Caco-2 (cell line): ENCODE results near the gene HIBCH. TPM values are rescaled to one million over a fixed set of nuclear protein-coding genes. Genes with fewer than 3 reads are reported as not detected.

Experiments
- BruUV-seq: library from RNA; stranded (reverse); fragments of 400-500 nt; replicated peaks from 2 replicates; lab custom pipeline; 2021; lab: Mats Ljungman, UMichigan
- CTCF ChIA-PET: fragments of 300-600 bp; sonication (Branson Sonifier 250); formaldehyde crosslinking; loops from one replicate; lab custom pipeline; 2022; ENCODE audit warnings: antibody characterized with exemption; lab: Charles Lee
- POLR2A ChIA-PET: fragments of 300-600 bp; sonication (Branson Sonifier 250); formaldehyde crosslinking; loops from one replicate; lab custom pipeline; 2022; ENCODE audit warnings: antibody characterized with exemption; lab: Charles Lee
- DNase-seq, 2 experiments: peaks; one replicate each; pipeline versions ENCODE4 v3.0.0 to v3.0.0-alpha.2; 2020 to 2022
- H3K27me3 ChIP-seq: replicated peaks from 2 replicates; pipeline ENCODE4 v1.6.0; 2011; ENCODE audit warnings: low read length; ENCODE audit not compliant: control insufficient read depth, insufficient read depth
- H3K36me3 ChIP-seq: 2 replicates; pipeline ENCODE4 v1.5.1; 2011; ENCODE audit warnings: low read length; ENCODE audit not compliant: control insufficient read depth, insufficient read depth
- H3K4me1 ChIP-seq: fragments of 250-450 bp; sonication (Bioruptor Pico); 2 replicates; pipeline ENCODE4 v1.5.1; 2020; ENCODE audit warnings: mild to moderate bottlenecking
- H3K4me3 ChIP-seq: 2 replicates; pipeline ENCODE4 v1.5.1; 2011; ENCODE audit warnings: low read depth, mild to moderate bottlenecking, control low read depth, low read length
- H3K9me3 ChIP-seq: fragments of 250-450 bp; sonication (Bioruptor Pico); 2 replicates; pipeline ENCODE4 v1.5.1; 2020; ENCODE audit warnings: mild to moderate bottlenecking, moderate library complexity
- H3K27ac Mint-ChIP-seq: one replicate; pipeline ENCODE4 v1.8.0; 2022; ENCODE audit warnings: mixed read lengths; ENCODE audit not compliant: unreplicated experiment
- H3K27me3 Mint-ChIP-seq: one replicate; pipeline ENCODE4 v1.8.0; 2022; ENCODE audit warnings: mixed read lengths; ENCODE audit not compliant: insufficient read depth, unreplicated experiment
- H3K36me3 Mint-ChIP-seq: one replicate; pipeline ENCODE4 v1.8.0; 2022; ENCODE audit warnings: mild to moderate bottlenecking, mixed read lengths; ENCODE audit not compliant: insufficient read depth, unreplicated experiment
- H3K4me1 Mint-ChIP-seq: one replicate; pipeline ENCODE4 v1.8.0; 2022; ENCODE audit warnings: low read depth, mixed read lengths; ENCODE audit not compliant: unreplicated experiment
- H3K4me3 Mint-ChIP-seq: one replicate; pipeline ENCODE4 v1.8.0; 2022; ENCODE audit warnings: mild to moderate bottlenecking, moderate library complexity, mixed read lengths; ENCODE audit not compliant: unreplicated experiment
- H3K9me3 Mint-ChIP-seq: one replicate; pipeline ENCODE4 v1.8.0; 2022; ENCODE audit warnings: mixed read lengths; ENCODE audit not compliant: unreplicated experiment
- intact Hi-C: fragments of 100-400 bp; cut with micrococcal nuclease; formaldehyde crosslinking; loops from one replicate; pipeline ENCODE4 v1.10.0; 2022; ENCODE audit not compliant: unreplicated experiment
- total RNA-seq: library from RNA; stranded (reverse); gene quantifications from 2 replicates; pipeline ENCODE4 v1.2.3, GENCODE V29; 2022
- TF ChIP-seq, protein P1 (sequence below), 2 experiments: fragments of 200-600 bp in 1 of 2; IDR thresholded peaks; 1 replicate in 1 of 2; 2 replicates in 1 of 2; pipeline versions ENCODE4 v1.5.1 to v1.8.0; 2011 to 2022; ENCODE audit warnings: antibody characterized with exemption in 1 of 2, control low read depth in 1 of 2, inconsistent platforms in 1 of 2, low read depth in 1 of 2, low read length in 1 of 2, mild to moderate bottlenecking in 1 of 2, moderate library complexity in 1 of 2; ENCODE audit not compliant: insufficient read depth in 1 of 2, severe bottlenecking in 1 of 2, unreplicated experiment in 1 of 2

Gene HIBCH
- total RNA-seq, 1 experiment from 2014 or later: 34.4 TPM

DNA sequence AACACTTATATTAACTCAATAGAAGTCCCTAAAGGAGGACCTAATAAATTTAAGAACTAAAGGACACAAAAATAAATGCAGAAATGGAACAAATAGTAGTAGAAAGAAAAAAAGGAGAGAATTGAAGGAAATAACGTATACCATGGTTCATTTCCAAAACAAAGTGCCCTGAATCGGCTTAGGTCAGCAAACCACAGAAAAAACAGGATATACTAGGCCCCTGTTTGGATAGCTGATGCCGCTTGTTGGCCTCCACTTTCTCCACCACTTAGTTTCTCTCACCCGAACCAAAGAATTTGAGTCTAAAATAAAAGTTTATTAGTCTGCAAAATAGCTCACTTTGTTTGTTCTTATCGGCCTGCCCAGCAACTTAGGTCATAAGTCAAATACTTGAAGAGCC, 100.4 kb downstream of the HIBCH start:
- no peaks in the 10 kb centered on the region for H3K27me3 Mint-ChIP-seq
- CTCF ChIA-PET: no interaction called here
- TF ChIP-seq, protein P1, sequence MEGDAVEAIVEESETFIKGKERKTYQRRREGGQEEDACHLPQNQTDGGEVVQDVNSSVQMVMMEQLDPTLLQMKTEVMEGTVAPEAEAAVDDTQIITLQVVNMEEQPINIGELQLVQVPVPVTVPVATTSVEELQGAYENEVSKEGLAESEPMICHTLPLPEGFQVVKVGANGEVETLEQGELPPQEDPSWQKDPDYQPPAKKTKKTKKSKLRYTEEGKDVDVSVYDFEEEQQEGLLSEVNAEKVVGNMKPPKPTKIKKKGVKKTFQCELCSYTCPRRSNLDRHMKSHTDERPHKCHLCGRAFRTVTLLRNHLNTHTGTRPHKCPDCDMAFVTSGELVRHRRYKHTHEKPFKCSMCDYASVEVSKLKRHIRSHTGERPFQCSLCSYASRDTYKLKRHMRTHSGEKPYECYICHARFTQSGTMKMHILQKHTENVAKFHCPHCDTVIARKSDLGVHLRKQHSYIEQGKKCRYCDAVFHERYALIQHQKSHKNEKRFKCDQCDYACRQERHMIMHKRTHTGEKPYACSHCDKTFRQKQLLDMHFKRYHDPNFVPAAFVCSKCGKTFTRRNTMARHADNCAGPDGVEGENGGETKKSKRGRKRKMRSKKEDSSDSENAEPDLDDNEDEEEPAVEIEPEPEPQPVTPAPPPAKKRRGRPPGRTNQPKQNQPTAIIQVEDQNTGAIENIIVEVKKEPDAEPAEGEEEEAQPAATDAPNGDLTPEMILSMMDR (IDR thresholded peaks at IDR 0.05; ENCODE audit: insufficient read depth in 1 of 2, low read depth in 1 of 2, low read length in 1 of 2, severe bottlenecking in 1 of 2, unreplicated experiment in 1 of 2): no peak
- no peak overlapping the region for H3K4me3 Mint-ChIP-seq
- peaks cover 12% of the 10 kb centered on the region for H3K9me3 Mint-ChIP-seq
- H3K27me3 ChIP-seq: no peaks in the 10 kb centered on the region
- POLR2A ChIA-PET: no interaction called here
- H3K9me3 ChIP-seq: 0 out of 2 replicates have a peak, but pooled peaks cover 5% of the 10 kb centered on the region
- DNase-seq: no peak
- H3K4me3 ChIP-seq: no peak overlapping the region
- no TSS peak for BruUV-seq
- H3K4me1 ChIP-seq: no peaks in the 10 kb centered on the region
- H3K4me1 Mint-ChIP-seq: no peaks in the 10 kb centered on the region
- peaks cover 13% of the 10 kb centered on the region for H3K36me3 Mint-ChIP-seq
- peaks cover 1% of the 10 kb centered on the region for H3K36me3 ChIP-seq
- H3K27ac Mint-ChIP-seq: no peak overlapping the region
- intact Hi-C loops: no loop called here

GRCh38 chr2:190217616-190218015, 102.0 kb downstream of the HIBCH start:
- Mint-ChIP-seq H3K4me3 (no peak overlapping the region), H3K9me3 (no peaks in the 10 kb centered on the region), H3K27me3 (no peaks in the 10 kb centered on the region), H3K36me3 (peaks cover 6% of the 10 kb centered on the region), H3K27ac (no peak overlapping the region), H3K4me1 (no peaks in the 10 kb centered on the region)
- H3K4me1 ChIP-seq: peaks cover 7% of the 10 kb centered on the region; the same call in 1 of the 2 replicates
- ChIA-PET POLR2A (no interaction called here), CTCF (no interaction called here)
- TF ChIP-seq, protein P1 (IDR thresholded peaks at IDR 0.05; ENCODE audit: insufficient read depth in 1 of 2, low read depth in 1 of 2, low read length in 1 of 2, severe bottlenecking in 1 of 2, unreplicated experiment in 1 of 2): no peak
- H3K36me3 ChIP-seq: peaks cover 1% of the 10 kb centered on the region
- no peaks in the 10 kb centered on the region for H3K27me3 ChIP-seq
- no peaks in the 10 kb centered on the region for H3K9me3 ChIP-seq
- H3K4me3 ChIP-seq: no peak overlapping the region
- no TSS peak for BruUV-seq
- intact Hi-C loops: no loop called here
- no peak for DNase-seq

- DNase-seq: no peak
- CTCF ChIA-PET: no interaction called here
- H3K4me3 ChIP-seq: no peak overlapping the region
- H3K4me1 ChIP-seq: peaks cover 7% of the 10 kb centered on the region; the same call in 1 of the 2 replicates
- TF ChIP-seq, protein P1 (IDR thresholded peaks at IDR 0.05; ENCODE audit: insufficient read depth in 1 of 2, low read depth in 1 of 2, low read length in 1 of 2, severe bottlenecking in 1 of 2, unreplicated experiment in 1 of 2): no peak
- H3K36me3 ChIP-seq: peaks cover 1% of the 10 kb centered on the region
- Mint-ChIP-seq H3K4me1 (no peaks in the 10 kb centered on the region), H3K27ac (no peak overlapping the region), H3K27me3 (no peaks in the 10 kb centered on the region), H3K4me3 (no peak overlapping the region), H3K36me3 (no peaks in the 10 kb centered on the region), H3K9me3 (no peaks in the 10 kb centered on the region)
- no peaks in the 10 kb centered on the region for H3K27me3 ChIP-seq
- POLR2A ChIA-PET: no interaction called here
- BruUV-seq: no TSS peak
- intact Hi-C loops: no loop called here
- H3K9me3 ChIP-seq: no peaks in the 10 kb centered on the region
Observed at GRCh38 chr2:190216829-190217228, 102.8 kb downstream of the HIBCH start.
